Keratinocyte (primary cell): ENCODE data around the gene SAMM50.

Experiments
- CTCF ChIP-seq, 3 experiments: IDR thresholded peaks in 1 of 3; conservative IDR thresholded peaks in 1 of 3; optimal IDR thresholded peaks in 1 of 3; 2 replicates in 2 of 3; 3 replicates in 1 of 3; pipeline versions ENCODE3 to v1.5.1; 2011; ENCODE audit warnings: low read length in 3 of 3, mild to moderate bottlenecking in 3 of 3, moderate library complexity in 2 of 3, control low read depth in 1 of 3, inconsistent platforms in 1 of 3; ENCODE audit not compliant: insufficient read depth in 2 of 3; ENCODE audit errors: extremely low read depth in 1 of 3
- EZH2 ChIP-seq: IDR thresholded peaks from one replicate; pipeline ENCODE4 v1.6.1; 2012; ENCODE audit warnings: inconsistent platforms, mild to moderate bottlenecking, low read length, moderate library complexity

DNA sequence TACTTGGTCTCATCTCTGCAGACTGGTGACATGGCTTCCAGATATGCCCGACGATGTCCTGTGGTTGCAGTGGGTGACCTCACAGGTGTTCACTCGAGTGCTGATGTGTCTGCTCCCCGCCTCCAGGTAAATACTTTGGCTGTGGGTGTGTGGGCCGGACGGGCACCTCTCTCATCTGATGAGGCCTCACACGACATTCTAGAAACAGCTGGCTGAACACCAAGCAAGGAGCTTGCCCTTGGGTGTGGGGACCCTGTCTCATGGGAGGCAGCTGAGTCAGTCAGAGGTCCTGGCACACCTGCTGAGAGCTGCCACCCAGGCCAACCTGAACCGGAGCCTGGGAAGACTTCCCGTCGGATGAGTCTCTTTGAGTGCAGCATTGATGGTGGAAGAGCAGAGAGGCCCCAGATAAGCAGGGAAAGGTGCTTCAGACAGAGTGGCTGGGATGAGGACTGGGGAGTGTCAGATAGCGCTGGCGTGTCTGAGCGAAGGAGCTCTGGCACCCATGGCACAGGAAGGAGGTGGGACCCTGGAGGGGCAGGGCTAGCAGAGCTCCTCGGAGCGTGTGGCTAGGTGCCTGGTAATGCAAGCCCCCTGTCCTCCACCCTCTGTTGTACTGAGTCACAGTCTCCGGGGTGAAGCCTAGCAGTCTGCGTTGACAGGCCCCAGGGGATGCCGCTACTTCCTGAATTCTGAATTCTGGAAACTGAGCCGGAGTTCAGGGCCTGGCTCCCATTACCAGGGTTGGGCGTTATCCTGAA, 10.4 kb upstream of the SAMM50 start:
- TF ChIP-seq CTCF (optimal IDR thresholded peaks at IDR 0.05 in 1 of 3, IDR thresholded peaks at IDR 0.05 in 1 of 3, conservative IDR thresholded peaks at IDR 0.05 in 1 of 3; ENCODE audit: extremely low read depth in 1 of 3, insufficient read depth in 2 of 3, low read length in 3 of 3) (no peak), EZH2 (no peak)
